CD14-positive monocyte (primary cell): Measurements from ENCODE around the gene FAIM2. TPM values are rescaled to one million over a fixed set of nuclear protein-coding genes. Genes with fewer than 3 reads are reported as not detected.

Experiments
- DNase-seq, 3 donors: peaks; one replicate each; pipeline ENCODE4 v3.0.0-alpha.2; 2011 to 2022
- H2AFZ ChIP-seq: 2 replicates; pipeline ENCODE4 v1.6.0; 2012; ENCODE audit warnings: mild to moderate bottlenecking, low read depth, low read length, inconsistent platforms; ENCODE audit not compliant: insufficient read depth, poor library complexity, severe bottlenecking
- H3K27ac ChIP-seq, 2 donors: 1 replicate in 1 of 2; 2 replicates in 1 of 2; pipeline ENCODE4 v1.5.1; 2012 to 2013; ENCODE audit warnings: low read length in 2 of 2, control low read depth in 1 of 2, inconsistent platforms in 1 of 2, low read depth in 1 of 2, mild to moderate bottlenecking in 1 of 2
- H3K27me3 ChIP-seq, 2 donors: one replicate each; pipeline versions ENCODE4 v1.6.0 to v1.6.1; 2011 to 2013; ENCODE audit warnings: low read length in 2 of 2; ENCODE audit not compliant: control insufficient read depth in 2 of 2, insufficient read depth in 2 of 2
- H3K36me3 ChIP-seq, 2 donors: replicated peaks in 1 of 2; 1 replicate in 1 of 2; 2 replicates in 1 of 2; pipeline versions ENCODE4 v1.5.1 to v1.6.1; 2012 to 2013; ENCODE audit warnings: low read length in 2 of 2, control low read depth in 1 of 2, inconsistent platforms in 1 of 2, mild to moderate bottlenecking in 1 of 2; ENCODE audit not compliant: insufficient read depth in 2 of 2, control insufficient read depth in 1 of 2
- H3K4me1 ChIP-seq, 2 donors: 1 replicate in 1 of 2; 2 replicates in 1 of 2; pipeline versions ENCODE4 v1.5.1 to v1.6.1; 2012 to 2013; ENCODE audit warnings: low read length in 2 of 2, control low read depth in 1 of 2, inconsistent platforms in 1 of 2, mild to moderate bottlenecking in 1 of 2, moderate library complexity in 1 of 2; ENCODE audit not compliant: insufficient read depth in 2 of 2, control insufficient read depth in 1 of 2
- H3K4me2 ChIP-seq: replicated peaks from 2 replicates; pipeline ENCODE3; 2012; ENCODE audit warnings: low read length, moderate library complexity, mild to moderate bottlenecking; ENCODE audit not compliant: poor library complexity, severe bottlenecking; ENCODE audit errors: extremely low read depth
- H3K4me3 ChIP-seq, 3 experiments: fragments of 200-600 bp in 1 of 3; sonication (generic) in 1 of 3; replicated peaks in 1 of 3; 1 replicate in 2 of 3; 2 replicates in 1 of 3; pipeline ENCODE4 v1.5.1; 2011 to 2013; ENCODE audit warnings: low read length in 3 of 3, mild to moderate bottlenecking in 3 of 3, control low read depth in 2 of 3, low read depth in 2 of 3, inconsistent platforms in 1 of 3, moderate library complexity in 1 of 3
- H3K79me2 ChIP-seq: 2 replicates; pipeline ENCODE4 v1.6.0; 2012; ENCODE audit warnings: mild to moderate bottlenecking, control low read depth, inconsistent platforms, low read length, moderate library complexity; ENCODE audit not compliant: insufficient read depth
- H3K9ac ChIP-seq: 2 replicates; pipeline ENCODE4 v1.6.0; 2017; ENCODE audit warnings: low read length, mild to moderate bottlenecking; ENCODE audit not compliant: insufficient read depth, poor library complexity, severe bottlenecking
- H3K9me3 ChIP-seq, 2 donors: replicated peaks in 1 of 2; 1 replicate in 1 of 2; 2 replicates in 1 of 2; pipeline versions ENCODE4 v1.5.1 to v1.6.1; 2012 to 2013; ENCODE audit warnings: low read length in 2 of 2, control low read depth in 1 of 2; ENCODE audit not compliant: control insufficient read depth in 1 of 2, insufficient read depth in 1 of 2
- H4K20me1 ChIP-seq: 2 replicates; pipeline ENCODE4 v1.6.0; 2012; ENCODE audit warnings: mild to moderate bottlenecking, low read length, control low read depth, moderate library complexity; ENCODE audit not compliant: insufficient read depth
- H3K27ac Mint-ChIP-seq, 7 donors: one replicate each; pipeline ENCODE4 v1.8.0; 2020; ENCODE audit warnings: mild to moderate bottlenecking in 7 of 7, mixed read lengths in 7 of 7, moderate library complexity in 6 of 7, inconsistent platforms in 2 of 7
- H3K27me3 Mint-ChIP-seq, 3 donors: one replicate each; pipeline ENCODE4 v1.8.0; 2021 to 2022; ENCODE audit warnings: low read depth in 3 of 3, mild to moderate bottlenecking in 3 of 3, mixed read lengths in 3 of 3, moderate library complexity in 3 of 3, inconsistent platforms in 1 of 3
- H3K36me3 Mint-ChIP-seq, 2 donors: one replicate each; pipeline ENCODE4 v1.8.0; 2020; ENCODE audit warnings: mixed read lengths in 2 of 2, inconsistent platforms in 1 of 2, mild to moderate bottlenecking in 1 of 2
- H3K4me1 Mint-ChIP-seq: one replicate; pipeline ENCODE4 v1.8.0; 2020; ENCODE audit warnings: mild to moderate bottlenecking, mixed read lengths
- H3K4me3 Mint-ChIP-seq, 2 donors: one replicate each; pipeline ENCODE4 v1.8.0; 2020; ENCODE audit warnings: mild to moderate bottlenecking in 2 of 2, mixed read lengths in 2 of 2, moderate library complexity in 1 of 2
- H3K9me3 Mint-ChIP-seq, 7 donors: one replicate each; pipeline ENCODE4 v1.8.0; 2020 to 2022; ENCODE audit warnings: mixed read lengths in 7 of 7, mild to moderate bottlenecking in 6 of 7, moderate library complexity in 6 of 7, inconsistent platforms in 2 of 7
- CTCF ChIP-seq: fragments of 200-600 bp; IDR thresholded peaks from one replicate; pipeline ENCODE4 v1.8.0; 2022; ENCODE audit warnings: antibody characterized with exemption, mild to moderate bottlenecking
- WGBS: methylation state at CpG from one replicate; pipeline ENCODE4 v1.1.5; 2013; ENCODE audit warnings: missing lambda C conversion rate; ENCODE audit not compliant: insufficient coverage; 5-methylcytosine and 5-hydroxymethylcytosine counted together
- intact Hi-C, 2 donors: fragments of 100-400 bp; cut with micrococcal nuclease; formaldehyde crosslinking; loops; one replicate each; pipeline versions ENCODE4 v1.15.0 to v1.15.1; 2023
- polyA plus RNA-seq, 3 donors: library from polyadenylated mRNA; depleted of rRNA in 1 of 3; unstranded in 2 of 3; stranded (reverse) in 1 of 3; fragments of 300-500 nt in 2 of 3; fragments of >200 nt in 1 of 3; fragmentation: Illumina TruSeq in 2 of 3; gene quantifications; 1 replicate in 2 of 3; 2 replicates in 1 of 3; pipeline ENCODE4 v1.2.3, GENCODE V29; 2012 to 2021

Gene FAIM2
- polyA plus RNA-seq, 3 donors = not detected

GRCh38 chr12:49950273-49951251, 46.9 kb upstream of the FAIM2 start, which contains the start of gene AQP2:
TSS of gene AQP2 (plus strand) at chr12:49950737. CDS start at chr12:49950831, 94 bp downstream.
- Histone ChIP-seq H3K4me3 (no peak within 1 kb of the TSS), H4K20me1 (no peaks in the 10 kb centered on the region), H3K27ac (no peak within 1 kb of the TSS), H3K9me3 (peaks cover 0 to 14% of the 10 kb centered on the region in 2 donors), H2AFZ (no peak within 1 kb of the TSS), H3K4me1 (peaks cover 37 to 40% of the 10 kb centered on the region in 2 donors), H3K36me3 (no peaks in the 10 kb centered on the region), H3K4me2 (no peak within 1 kb of the TSS), H3K79me2 (no peaks in the 10 kb centered on the region), H3K9ac (no peak within 1 kb of the TSS), H3K27me3 (peaks cover 17 to 74% of the 10 kb centered on the region in 2 donors)
- no peak within 1 kb of the TSS for H3K27ac Mint-ChIP-seq
- H3K4me3 Mint-ChIP-seq = peak within 1 kb of the TSS in 1 of 2 donors; percentile 27
- H3K36me3 Mint-ChIP-seq = peaks cover 0 to 2% of the 10 kb centered on the region in 2 donors
- DNase-seq = no peak
- intact Hi-C loops = no loop called here
- 89% methylated on average over 26 of the region's 32 CpGs for WGBS
- peaks cover 0 to 6% (median 0%) of the 10 kb centered on the region in 7 donors for H3K9me3 Mint-ChIP-seq
- peaks cover 77 to 86% (median 80%) of the 10 kb centered on the region in 3 donors for H3K27me3 Mint-ChIP-seq
- H3K4me1 Mint-ChIP-seq = peaks cover 41% of the 10 kb centered on the region
- no peak for TF ChIP-seq CTCF

GRCh38 chr12:49949866-49950265, 46.2 kb upstream of the FAIM2 start:
- H3K4me1 ChIP-seq = peaks cover 39 to 40% of the 10 kb centered on the region in 2 donors
- no peak overlapping the region for H2AFZ ChIP-seq
- intact Hi-C loops = no loop called here
- H3K36me3 Mint-ChIP-seq = peaks cover 0 to 2% of the 10 kb centered on the region in 2 donors
- peaks cover 77 to 86% (median 79%) of the 10 kb centered on the region in 3 donors for H3K27me3 Mint-ChIP-seq
- H3K4me2 ChIP-seq = no peak overlapping the region
- H3K9ac ChIP-seq = no peak overlapping the region
- H3K27ac Mint-ChIP-seq = no peak overlapping the region
- H3K4me3 ChIP-seq = no peak overlapping the region
- WGBS = 96% methylated on average over 3 of the region's 3 CpGs
- peaks cover 0 to 9% (median 0%) of the 10 kb centered on the region in 7 donors for H3K9me3 Mint-ChIP-seq
- H3K27ac ChIP-seq = no peak overlapping the region
- H3K4me3 Mint-ChIP-seq = peak overlapping the region in 1 of 2 donors; percentile 21
- no peaks in the 10 kb centered on the region for H4K20me1 ChIP-seq
- no peaks in the 10 kb centered on the region for H3K79me2 ChIP-seq
- peaks cover 11 to 74% of the 10 kb centered on the region in 2 donors for H3K27me3 ChIP-seq
- H3K4me1 Mint-ChIP-seq = peaks cover 48% of the 10 kb centered on the region
- peaks cover 0 to 8% of the 10 kb centered on the region in 2 donors for H3K9me3 ChIP-seq
- DNase-seq = no peak
- no peaks in the 10 kb centered on the region for H3K36me3 ChIP-seq
- TF ChIP-seq CTCF = no peak
